Measurements from ENCODE around the gene RPRD1B.

DNA sequence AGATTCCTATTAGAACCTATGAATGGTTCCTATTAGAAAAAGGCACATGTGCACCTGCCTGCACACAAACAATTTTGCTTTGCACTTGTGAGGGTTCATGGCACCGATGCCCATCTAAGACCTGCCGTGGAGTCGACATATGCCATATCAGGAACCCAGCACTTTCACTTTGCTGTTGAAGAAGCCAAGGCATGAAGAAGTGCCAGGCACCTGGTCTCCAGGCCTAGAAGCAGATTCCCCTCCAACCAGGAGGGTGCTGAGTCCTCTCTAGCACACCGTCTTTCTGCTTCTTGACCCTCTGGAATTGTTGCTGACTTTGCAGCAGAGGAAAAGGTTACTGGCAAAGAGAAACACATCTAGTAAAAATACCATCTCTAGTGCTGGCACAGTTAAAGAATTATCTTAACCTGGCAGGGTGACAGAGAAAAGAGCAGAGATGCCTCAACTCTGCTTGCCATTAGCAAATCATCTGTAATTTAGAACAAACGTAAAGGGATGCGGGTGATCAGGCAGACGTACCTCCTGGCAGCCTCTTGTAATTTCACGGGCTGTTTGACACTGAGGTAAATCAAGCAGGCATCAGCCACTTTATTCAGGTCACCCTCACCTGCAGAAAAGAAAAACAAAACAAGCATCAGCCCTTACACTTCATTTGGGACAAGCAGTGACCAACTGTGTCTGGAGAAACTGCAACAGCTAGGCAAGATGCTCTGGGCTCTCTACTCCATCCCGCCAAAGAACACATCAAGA, 37.5 kb upstream of the RPRD1B start:
- TF ChIP-seq, protein P1, sequence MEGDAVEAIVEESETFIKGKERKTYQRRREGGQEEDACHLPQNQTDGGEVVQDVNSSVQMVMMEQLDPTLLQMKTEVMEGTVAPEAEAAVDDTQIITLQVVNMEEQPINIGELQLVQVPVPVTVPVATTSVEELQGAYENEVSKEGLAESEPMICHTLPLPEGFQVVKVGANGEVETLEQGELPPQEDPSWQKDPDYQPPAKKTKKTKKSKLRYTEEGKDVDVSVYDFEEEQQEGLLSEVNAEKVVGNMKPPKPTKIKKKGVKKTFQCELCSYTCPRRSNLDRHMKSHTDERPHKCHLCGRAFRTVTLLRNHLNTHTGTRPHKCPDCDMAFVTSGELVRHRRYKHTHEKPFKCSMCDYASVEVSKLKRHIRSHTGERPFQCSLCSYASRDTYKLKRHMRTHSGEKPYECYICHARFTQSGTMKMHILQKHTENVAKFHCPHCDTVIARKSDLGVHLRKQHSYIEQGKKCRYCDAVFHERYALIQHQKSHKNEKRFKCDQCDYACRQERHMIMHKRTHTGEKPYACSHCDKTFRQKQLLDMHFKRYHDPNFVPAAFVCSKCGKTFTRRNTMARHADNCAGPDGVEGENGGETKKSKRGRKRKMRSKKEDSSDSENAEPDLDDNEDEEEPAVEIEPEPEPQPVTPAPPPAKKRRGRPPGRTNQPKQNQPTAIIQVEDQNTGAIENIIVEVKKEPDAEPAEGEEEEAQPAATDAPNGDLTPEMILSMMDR (IDR thresholded peaks at IDR 0.05) = no peak
- TF ChIP-seq, protein P2, sequence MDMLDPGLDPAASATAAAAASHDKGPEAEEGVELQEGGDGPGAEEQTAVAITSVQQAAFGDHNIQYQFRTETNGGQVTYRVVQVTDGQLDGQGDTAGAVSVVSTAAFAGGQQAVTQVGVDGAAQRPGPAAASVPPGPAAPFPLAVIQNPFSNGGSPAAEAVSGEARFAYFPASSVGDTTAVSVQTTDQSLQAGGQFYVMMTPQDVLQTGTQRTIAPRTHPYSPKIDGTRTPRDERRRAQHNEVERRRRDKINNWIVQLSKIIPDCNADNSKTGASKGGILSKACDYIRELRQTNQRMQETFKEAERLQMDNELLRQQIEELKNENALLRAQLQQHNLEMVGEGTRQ (IDR thresholded peaks at IDR 0.05) = no peak
- TF ChIP-seq POLR2A (IDR thresholded peaks at IDR 0.05; ENCODE audit: low read length) = no peak
- no peak for TF ChIP-seq CEBPB (IDR thresholded peaks at IDR 0.05)
- TF ChIP-seq RCOR1 (IDR thresholded peaks at IDR 0.05; ENCODE audit: low read depth, low read length) = no peak
- no peak for TF ChIP-seq RFX5 (IDR thresholded peaks at IDR 0.05)
- no peak for TF ChIP-seq RAD21 (conservative IDR thresholded peaks at IDR 0.05 in 1 of 2, IDR thresholded peaks at IDR 0.05 in 1 of 2)
- no peak for TF ChIP-seq MAZ (IDR thresholded peaks at IDR 0.05; ENCODE audit: borderline replicate concordance, low read depth, low read length)

Data from A549 (cell line).